ENCODE measurements around the gene PPM1H. TPM values are rescaled to one million over a fixed set of nuclear protein-coding genes. Genes with fewer than 3 reads are reported as not detected.

PPM1H gene
- polyA plus RNA-seq, 1 donor = 20.0 TPM

GRCh38 chr12:62878211-62878610 is 56.7 kb downstream of the PPM1H start:
- Histone ChIP-seq H3K36me3 (ENCODE audit: control insufficient read depth, insufficient read depth, low read length) (no peaks in the 10 kb centered on the region), H3K9me3 (ENCODE audit: control insufficient read depth, low read depth, low read length) (no peaks in the 10 kb centered on the region)
- WGBS (ENCODE audit: insufficient coverage, low lambda C conversion rate) = 83% methylated on average over 1 of the region's 2 CpGs

DNA sequence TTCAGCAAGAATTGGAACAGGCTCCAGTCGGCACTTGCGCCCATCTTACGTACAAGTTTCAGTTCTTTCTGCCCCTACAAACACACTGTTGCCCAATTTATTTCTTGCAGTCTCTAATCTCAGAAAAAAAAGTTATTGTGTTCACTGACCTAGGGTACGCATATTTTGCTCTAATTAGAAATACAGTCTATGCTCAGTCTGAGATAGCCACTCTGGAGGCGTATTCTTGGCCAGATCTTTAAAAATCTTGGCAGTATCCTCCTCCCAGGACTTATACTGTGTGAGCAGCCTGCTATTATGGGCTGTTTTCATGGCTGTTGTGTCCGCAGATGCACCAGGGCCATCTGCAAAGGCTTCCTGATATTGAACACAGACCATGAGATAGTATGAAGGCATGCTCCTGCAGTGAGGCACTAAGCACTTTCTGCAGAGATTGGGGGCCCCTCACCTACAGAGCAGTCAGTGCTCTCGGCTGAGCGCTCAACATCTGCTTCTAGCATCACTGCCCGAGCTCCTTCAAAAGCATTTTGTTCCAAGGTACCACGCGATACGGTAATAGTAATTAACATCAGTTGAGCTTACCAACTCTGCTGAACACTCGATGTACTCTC is 57.9 kb downstream of the PPM1H start:
- no peak overlapping the region for H3K4me3 ChIP-seq (ENCODE audit: low read length)
- DNase-seq = no peak
- no peaks in the 10 kb centered on the region for H3K9me3 ChIP-seq (ENCODE audit: control insufficient read depth, low read depth, low read length)
- H3K4me1 ChIP-seq (ENCODE audit: control insufficient read depth, insufficient read depth, low read length) = peaks cover 11% of the 10 kb centered on the region
- no CpG with 5 or more reads among the region's 13 CpGs for WGBS (ENCODE audit: insufficient coverage, low lambda C conversion rate)
- H3K36me3 ChIP-seq (ENCODE audit: control insufficient read depth, insufficient read depth, low read length) = no peaks in the 10 kb centered on the region
- no peaks in the 10 kb centered on the region for H3K27me3 ChIP-seq (ENCODE audit: control insufficient read depth, insufficient read depth, low read length)
- no peak overlapping the region for H3K27ac ChIP-seq (ENCODE audit: low read length)

More at GRCh38 chr12:62878211-62878610, 56.7 kb downstream of the PPM1H start:
- DNase-seq = no peak
- no peak overlapping the region for H3K4me3 ChIP-seq (ENCODE audit: low read length)
- no peaks in the 10 kb centered on the region for H3K27me3 ChIP-seq (ENCODE audit: control insufficient read depth, insufficient read depth, low read length)
- H3K4me1 ChIP-seq (ENCODE audit: control insufficient read depth, insufficient read depth, low read length) = peaks cover 8% of the 10 kb centered on the region
- no peak overlapping the region for H3K27ac ChIP-seq (ENCODE audit: low read length)

GRCh38 chr12:62873826-62874448 is 61.0 kb downstream of the PPM1H start:
- Histone ChIP-seq H3K36me3 (ENCODE audit: control insufficient read depth, insufficient read depth, low read length) (no peaks in the 10 kb centered on the region), H3K27ac (ENCODE audit: low read length) (no peak overlapping the region), H3K9me3 (ENCODE audit: control insufficient read depth, low read depth, low read length) (no peaks in the 10 kb centered on the region), H3K4me1 (ENCODE audit: control insufficient read depth, insufficient read depth, low read length) (peaks cover 11% of the 10 kb centered on the region), H3K4me3 (ENCODE audit: low read length) (no peak overlapping the region), H3K27me3 (ENCODE audit: control insufficient read depth, insufficient read depth, low read length) (no peaks in the 10 kb centered on the region)
- WGBS (ENCODE audit: insufficient coverage, low lambda C conversion rate) = no CpG with 5 or more reads among the region's 4 CpGs
- DNase-seq = no peak

- no peaks in the 10 kb centered on the region for H3K36me3 ChIP-seq (ENCODE audit: control insufficient read depth, insufficient read depth, low read length)
- peak; percentile 29 to 64 for DNase-seq
- 24% methylated on average over 2 of the region's 6 CpGs for WGBS (ENCODE audit: insufficient coverage, low lambda C conversion rate)
- H3K4me3 ChIP-seq (ENCODE audit: low read length) = no peak overlapping the region
- peaks cover 11% of the 10 kb centered on the region for H3K4me1 ChIP-seq (ENCODE audit: control insufficient read depth, insufficient read depth, low read length)
- no peaks in the 10 kb centered on the region for H3K27me3 ChIP-seq (ENCODE audit: control insufficient read depth, insufficient read depth, low read length)
- no peak overlapping the region for H3K27ac ChIP-seq (ENCODE audit: low read length)
- H3K9me3 ChIP-seq (ENCODE audit: control insufficient read depth, low read depth, low read length) = no peaks in the 10 kb centered on the region
Observed at GRCh38 chr12:62873116-62873825, 61.7 kb downstream of the PPM1H start.

GRCh38 chr12:62868820-62869219 is 66.1 kb downstream of the PPM1H start:
- Histone ChIP-seq H3K9me3 (ENCODE audit: control insufficient read depth, low read depth, low read length) (no peaks in the 10 kb centered on the region), H3K4me1 (ENCODE audit: control insufficient read depth, insufficient read depth, low read length) (peaks cover 12% of the 10 kb centered on the region), H3K27me3 (ENCODE audit: control insufficient read depth, insufficient read depth, low read length) (no peaks in the 10 kb centered on the region), H3K27ac (ENCODE audit: low read length) (no peak overlapping the region), H3K36me3 (ENCODE audit: control insufficient read depth, insufficient read depth, low read length) (no peaks in the 10 kb centered on the region), H3K4me3 (ENCODE audit: low read length) (no peak overlapping the region)
- no CpG with 5 or more reads among the region's 1 CpG for WGBS (ENCODE audit: insufficient coverage, low lambda C conversion rate)
- no peak for DNase-seq

GRCh38 chr12:62866451-62867082 is 68.4 kb downstream of the PPM1H start:
- Histone ChIP-seq H3K27me3 (ENCODE audit: control insufficient read depth, insufficient read depth, low read length) (no peaks in the 10 kb centered on the region), H3K9me3 (ENCODE audit: control insufficient read depth, low read depth, low read length) (no peaks in the 10 kb centered on the region), H3K4me3 (ENCODE audit: low read length) (no peak overlapping the region), H3K27ac (ENCODE audit: low read length) (no peak overlapping the region), H3K36me3 (ENCODE audit: control insufficient read depth, insufficient read depth, low read length) (no peaks in the 10 kb centered on the region), H3K4me1 (ENCODE audit: control insufficient read depth, insufficient read depth, low read length) (peaks cover 4% of the 10 kb centered on the region)
- WGBS (ENCODE audit: insufficient coverage, low lambda C conversion rate) = 0% methylated on average over 1 of the region's 4 CpGs
- DNase-seq = peak in 1 of 2 donors; percentile 11

GRCh38 chr12:62865937-62866336 is 69.0 kb downstream of the PPM1H start:
- Histone ChIP-seq H3K27me3 (ENCODE audit: control insufficient read depth, insufficient read depth, low read length) (no peaks in the 10 kb centered on the region), H3K36me3 (ENCODE audit: control insufficient read depth, insufficient read depth, low read length) (no peaks in the 10 kb centered on the region), H3K27ac (ENCODE audit: low read length) (no peak overlapping the region), H3K9me3 (ENCODE audit: control insufficient read depth, low read depth, low read length) (no peaks in the 10 kb centered on the region), H3K4me3 (ENCODE audit: low read length) (no peak overlapping the region), H3K4me1 (ENCODE audit: control insufficient read depth, insufficient read depth, low read length) (peaks cover 4% of the 10 kb centered on the region)
- WGBS (ENCODE audit: insufficient coverage, low lambda C conversion rate) = no CpG with 5 or more reads among the region's 4 CpGs
- no peak for DNase-seq

- H3K27me3 ChIP-seq (ENCODE audit: control insufficient read depth, insufficient read depth, low read length) = no peaks in the 10 kb centered on the region
- no CpG with 5 or more reads among the region's 2 CpGs for WGBS (ENCODE audit: insufficient coverage, low lambda C conversion rate)
- H3K4me1 ChIP-seq (ENCODE audit: control insufficient read depth, insufficient read depth, low read length) = peaks cover 4% of the 10 kb centered on the region
- H3K9me3 ChIP-seq (ENCODE audit: control insufficient read depth, low read depth, low read length) = no peaks in the 10 kb centered on the region
- H3K27ac ChIP-seq (ENCODE audit: low read length) = no peak overlapping the region
- no peaks in the 10 kb centered on the region for H3K36me3 ChIP-seq (ENCODE audit: control insufficient read depth, insufficient read depth, low read length)
- no peak for DNase-seq
- H3K4me3 ChIP-seq (ENCODE audit: low read length) = no peak overlapping the region
Observed at GRCh38 chr12:62865065-62865464, 69.9 kb downstream of the PPM1H start.

GRCh38 chr12:62862259-62862881 is 72.6 kb downstream of the PPM1H start:
- no peak for DNase-seq
- no peak overlapping the region for H3K27ac ChIP-seq (ENCODE audit: low read length)
- no peaks in the 10 kb centered on the region for H3K27me3 ChIP-seq (ENCODE audit: control insufficient read depth, insufficient read depth, low read length)
- no peak overlapping the region for H3K4me3 ChIP-seq (ENCODE audit: low read length)
- peaks cover 4% of the 10 kb centered on the region for H3K4me1 ChIP-seq (ENCODE audit: control insufficient read depth, insufficient read depth, low read length)
- no peaks in the 10 kb centered on the region for H3K36me3 ChIP-seq (ENCODE audit: control insufficient read depth, insufficient read depth, low read length)
- H3K9me3 ChIP-seq (ENCODE audit: control insufficient read depth, low read depth, low read length) = no peaks in the 10 kb centered on the region
- no CpG with 5 or more reads among the region's 2 CpGs for WGBS (ENCODE audit: insufficient coverage, low lambda C conversion rate)

GRCh38 chr12:62861586-62861985 is 73.4 kb downstream of the PPM1H start:
- H3K27ac ChIP-seq (ENCODE audit: low read length) = no peak overlapping the region
- H3K36me3 ChIP-seq (ENCODE audit: control insufficient read depth, insufficient read depth, low read length) = no peaks in the 10 kb centered on the region
- WGBS (ENCODE audit: insufficient coverage, low lambda C conversion rate) = 83% methylated on average over 1 of the region's 4 CpGs
- DNase-seq = no peak
- no peak overlapping the region for H3K4me3 ChIP-seq (ENCODE audit: low read length)
- peaks cover 3% of the 10 kb centered on the region for H3K4me1 ChIP-seq (ENCODE audit: control insufficient read depth, insufficient read depth, low read length)
- no peaks in the 10 kb centered on the region for H3K27me3 ChIP-seq (ENCODE audit: control insufficient read depth, insufficient read depth, low read length)
- H3K9me3 ChIP-seq (ENCODE audit: control insufficient read depth, low read depth, low read length) = no peaks in the 10 kb centered on the region
